Stimulated activated CD4-positive, alpha-beta T cell treated with anti-CD3 and anti-CD28 coated beads, TNF-alpha, amount 100 ng/mL, for 1 hour (primary cell): ENCODE results near the gene NPM3.

Experiments
- DNase-seq, 3 donors: peaks; one replicate each; pipeline ENCODE4 v3.0.0-alpha.2; 2020; ENCODE audit warnings: low read depth in 3 of 3, low spot score in 1 of 3

The NPM3 gene

GRCh38 chr10:101782811-101783735 is at the start of gene NPM3:
NPM3 (minus strand) TSS chr10:101783446; CDS start chr10:101783390, 56 bp downstream.
- DNase-seq: peak; percentile 42 to 79 (median 52)

- no peak for DNase-seq
Measured at GRCh38 chr10:101832325-101832771, 49.1 kb upstream of the NPM3 start.

GRCh38 chr10:101831169-101831811 is 48.0 kb upstream of the NPM3 start:
- no peak for DNase-seq

GRCh38 chr10:101830322-101831168 is 47.3 kb upstream of the NPM3 start:
- DNase-seq: peak; percentile 83 to 89 (median 86)

DNA sequence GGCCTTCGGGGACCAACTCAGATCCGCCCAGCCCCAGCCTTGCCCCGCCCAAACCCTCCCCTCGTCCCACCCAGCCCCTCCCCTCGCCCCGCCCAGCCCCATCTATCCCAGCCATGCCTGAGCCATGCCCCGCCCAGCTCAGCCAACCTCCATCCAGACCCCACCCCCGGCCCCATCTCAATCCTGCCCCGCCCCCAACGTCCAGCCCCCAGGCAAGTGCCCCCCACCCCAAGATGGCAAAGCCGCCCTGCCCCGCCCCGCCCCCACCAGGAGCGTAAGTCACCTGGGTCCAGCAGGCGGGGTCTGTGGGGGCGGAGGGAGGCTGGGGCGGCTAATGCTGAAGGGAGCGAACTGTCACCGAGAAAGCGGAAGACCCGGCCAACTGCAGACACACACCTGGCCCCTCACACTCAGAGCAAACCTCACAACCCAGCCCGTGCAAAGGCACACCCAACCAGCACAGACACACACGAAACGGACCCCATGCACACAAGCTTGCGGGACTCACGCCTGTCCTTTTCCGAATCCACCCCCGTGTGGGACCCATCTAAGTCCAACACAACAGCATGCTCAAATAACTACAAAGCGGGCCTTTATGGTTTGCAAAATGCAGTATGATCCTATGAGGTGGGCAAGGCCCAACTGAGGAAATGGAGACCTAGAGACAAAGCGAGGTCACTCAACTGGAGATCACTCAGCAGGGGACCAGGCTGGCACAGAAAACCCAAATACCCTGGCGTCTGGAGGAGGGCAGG is 46.5 kb upstream of the NPM3 start:
- peak in 1 of 3 donors; percentile 46 for DNase-seq

DNA sequence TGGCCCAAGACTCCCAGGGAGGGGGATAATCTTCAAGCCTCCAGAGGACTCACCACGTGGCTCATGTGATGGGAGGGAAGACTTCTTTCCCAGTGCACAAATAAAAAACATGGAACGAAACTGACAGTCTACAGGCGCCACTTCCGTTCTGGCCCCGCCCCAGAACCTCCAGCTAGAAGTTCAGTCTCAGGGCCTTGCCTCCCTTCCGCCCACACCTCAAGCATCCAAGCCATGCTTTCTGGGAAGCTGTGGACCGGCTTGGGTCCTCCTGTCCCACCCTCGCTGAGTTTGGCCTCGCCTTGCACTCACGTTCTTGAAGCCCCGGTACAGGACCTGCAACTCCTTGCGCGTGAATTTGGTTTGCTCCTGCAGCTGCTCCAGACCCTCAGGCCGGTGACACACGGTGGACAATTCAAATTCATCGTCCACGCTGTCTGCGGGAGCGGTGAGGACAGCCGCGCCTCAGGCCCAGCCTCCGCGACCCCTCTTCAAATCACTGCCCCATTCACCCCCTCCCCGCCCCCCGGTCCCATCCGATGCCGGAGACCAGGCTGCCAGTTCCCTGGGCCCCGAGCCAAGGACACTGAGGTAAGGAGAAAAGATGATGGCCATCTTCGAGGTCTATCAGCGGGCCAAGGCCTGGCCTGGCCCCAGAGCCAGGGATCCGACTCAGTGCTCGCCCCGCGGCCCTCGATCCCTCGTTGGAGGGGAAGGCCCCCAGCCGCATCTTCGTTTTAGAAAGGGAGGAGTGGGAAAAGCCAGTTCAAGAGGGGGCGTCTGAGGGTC is 45.7 kb upstream of the NPM3 start:
- DNase-seq: no peak

- DNase-seq: no peak
Measured at GRCh38 chr10:101827919-101828600, 44.8 kb upstream of the NPM3 start.

GRCh38 chr10:101826852-101827434 is 43.7 kb upstream of the NPM3 start:
- no peak for DNase-seq

DNA sequence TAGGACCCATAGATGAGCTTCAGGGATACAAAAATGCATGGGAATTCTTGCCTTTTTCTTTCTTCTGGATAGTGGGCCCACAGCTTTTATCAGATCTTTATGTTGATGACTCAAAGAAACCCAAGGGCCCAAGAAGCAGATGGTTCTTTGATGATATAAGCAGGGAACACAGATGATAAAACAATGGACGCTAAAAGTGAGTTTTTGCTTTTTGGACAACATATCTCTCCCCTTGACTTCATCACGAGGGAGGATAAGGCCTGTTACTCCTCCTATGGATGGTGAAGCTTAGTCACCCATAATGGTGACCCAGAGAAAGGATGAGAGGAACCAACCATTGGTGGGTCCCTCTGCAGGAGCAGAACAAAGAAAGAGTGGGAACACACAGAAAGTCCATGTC is 41.5 kb upstream of the NPM3 start:
- no peak for DNase-seq

GRCh38 chr10:101818872-101819633 is 35.8 kb upstream of the NPM3 start:
- no peak for DNase-seq

- peak; percentile 91 to 99 (median 94) for DNase-seq
Measured at GRCh38 chr10:101818119-101818871, 35.0 kb upstream of the NPM3 start, which contains the start of gene OGA. OGA (minus strand) TSS chr10:101818444; CDS start chr10:101818022, 422 bp downstream.

GRCh38 chr10:101817337-101818118 is 34.3 kb upstream of the NPM3 start:
- no peak for DNase-seq

GRCh38 chr10:101816913-101817336 is 33.7 kb upstream of the NPM3 start:
- no peak for DNase-seq

- DNase-seq: no peak
Measured at GRCh38 chr10:101816376-101816775, 33.1 kb upstream of the NPM3 start.

GRCh38 chr10:101814466-101815071 is 31.3 kb upstream of the NPM3 start:
- no peak for DNase-seq

DNA sequence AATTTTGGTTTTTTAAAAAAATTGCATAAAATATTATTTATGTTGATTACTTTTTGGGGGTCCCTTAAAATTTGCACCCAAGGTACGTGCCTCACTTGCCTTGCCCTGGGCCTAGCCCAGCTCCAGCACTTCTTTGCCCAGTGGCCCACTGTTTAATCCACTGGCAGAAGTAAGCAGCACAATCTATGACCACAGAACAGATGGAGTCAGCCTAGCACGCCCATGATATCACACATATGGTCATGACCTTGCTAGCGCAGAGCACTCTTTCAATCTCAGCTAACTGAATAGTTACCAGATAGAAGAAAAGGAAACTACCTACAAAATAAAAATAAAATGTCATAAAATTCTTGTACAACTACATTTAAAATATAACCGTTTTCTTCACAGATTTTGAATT is 29.4 kb upstream of the NPM3 start:
- no peak for DNase-seq
